A549 treated with AZD2906 at 1 μM for 4 hours (cell line): ENCODE results near the gene GOLGA6L25. TPM values are rescaled to one million over a fixed set of nuclear protein-coding genes. Genes with fewer than 3 reads are reported as not detected.

ENCODE experiments used
- total RNA-seq: library from RNA; stranded (reverse); fragments of 200-300 nt; extraction: Qiagen RNA extraction; gene quantifications from 5 replicates; pipeline ENCODE4 v1.2.3, GENCODE V29; 2022

GOLGA6L25 gene, protein sequence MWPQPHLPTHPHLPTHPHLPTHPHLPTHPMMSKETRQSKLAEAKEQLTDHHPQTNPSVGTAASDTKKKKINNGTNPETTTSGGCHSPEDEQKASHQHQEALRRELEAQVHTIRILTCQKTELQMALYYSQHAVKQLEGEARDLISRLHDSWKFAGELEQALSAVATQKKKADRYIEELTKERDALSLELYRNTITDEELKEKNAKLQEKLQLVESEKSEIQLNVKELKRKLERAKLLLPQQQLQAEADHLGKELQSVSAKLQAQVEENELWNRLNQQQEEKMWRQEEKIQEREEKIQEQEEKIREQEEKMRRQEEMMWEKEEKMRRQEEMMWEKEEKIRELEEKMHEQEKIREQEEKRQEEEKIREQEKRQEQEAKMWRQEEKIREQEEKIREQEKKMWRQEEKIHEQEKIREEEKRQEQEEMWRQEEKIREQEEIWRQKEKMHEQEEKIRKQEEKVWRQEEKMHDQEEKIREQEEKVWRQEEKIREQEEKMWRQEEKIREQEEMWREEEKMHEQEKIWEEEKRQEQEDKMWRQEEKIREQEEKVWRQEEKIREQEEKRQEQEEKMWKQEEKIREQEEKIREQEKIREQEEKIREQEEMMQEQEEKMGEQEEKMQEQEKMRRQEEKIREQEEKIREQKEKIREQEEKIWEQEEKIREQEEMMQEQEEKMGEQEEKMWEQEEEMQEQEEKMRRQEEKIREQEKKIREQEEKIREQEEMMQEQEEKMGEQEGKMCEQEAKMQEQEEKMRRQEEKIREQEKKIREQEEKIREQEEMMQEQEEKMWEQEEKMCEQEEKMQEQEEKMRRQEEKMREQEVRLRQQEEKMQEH
- not detected in 5 replicates for total RNA-seq

GRCh38 chr15:28553268-28553667, at the start of gene GOLGA6L25:
TSS of gene GOLGA6L25 (plus strand) at chr15:28553568. CDS start at chr15:28553629, 61 bp downstream.

DNA sequence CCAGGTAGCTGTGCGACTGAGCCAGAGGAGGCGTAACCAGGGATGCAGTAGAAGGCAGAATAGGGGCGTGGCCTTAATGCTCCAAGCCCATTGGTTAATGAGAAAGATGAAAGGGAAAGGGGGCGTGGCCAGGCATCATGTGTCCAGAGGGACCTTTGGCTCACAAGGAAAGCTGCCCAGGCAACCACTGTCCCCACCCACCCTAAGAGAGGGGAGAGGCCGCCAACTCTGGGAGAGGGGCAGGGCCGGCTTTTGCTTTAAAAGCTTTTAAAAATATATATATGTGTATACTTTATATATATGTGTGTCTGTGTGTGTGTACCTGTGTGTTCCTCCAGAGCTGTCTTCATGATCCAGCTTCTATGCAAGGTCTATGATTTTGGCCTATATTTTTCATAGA, 20.4 kb upstream of the GOLGA6L25 start, which contains the start of gene GOLGA8G:
Gene GOLGA8G (minus strand): TSS at position 18 of the 400 bp plus-strand sequence. CDS start 62 bp downstream, outside the sequence.

Other genes starting within 250 kb of the GOLGA6L25 start
- 41.1 to 48.4 TPM (median 45.7 TPM) in 5 replicates for gene HERC2, start 231.4 kb upstream of the GOLGA6L25 start, total RNA-seq
- not detected in 5 replicates for gene GOLGA6L24, start 195.5 kb upstream of the GOLGA6L25 start, total RNA-seq
- 0.01 TPM in 1 of 5 replicates, not detected in the others for gene GOLGA8F, start 174.9 kb upstream of the GOLGA6L25 start, total RNA-seq
- not detected in 5 replicates for gene GOLGA8G, start 20.6 kb upstream of the GOLGA6L25 start, total RNA-seq
- 0.07 to 0.11 TPM in 2 of 5 replicates, not detected in the others for gene GOLGA8M, start 158.9 kb downstream of the GOLGA6L25 start, total RNA-seq